Natural killer cell (primary cell): ENCODE results near the gene INPP5B. TPM values are rescaled to one million over a fixed set of nuclear protein-coding genes. Genes with fewer than 3 reads are reported as not detected.

ENCODE experiments used
- ATAC-seq, 3 donors: fragments of 150-1000 bp in 2 of 3; fragments of 200-7000 bp in 1 of 3; cut with Tn5 transposase; 1 replicate in 1 of 3; 2 replicates in 2 of 3; pipeline ENCODE4 v1.10.0; 2021; ENCODE audit warnings: mild to moderate bottlenecking in 2 of 3, moderate library complexity in 2 of 3
- DNase-seq, 2 donors: peaks; one replicate each; pipeline versions ENCODE4 v3.0.0 to v3.0.0-alpha.2; 2013 to 2021; ENCODE audit warnings: mixed read lengths in 1 of 2
- H3K27ac ChIP-seq: one replicate; pipeline ENCODE4 v1.5.1; 2013; ENCODE audit warnings: mild to moderate bottlenecking, low read length
- H3K27me3 ChIP-seq: one replicate; pipeline ENCODE4 v1.6.1; 2013; ENCODE audit warnings: low read length; ENCODE audit not compliant: control insufficient read depth, insufficient read depth
- H3K36me3 ChIP-seq: one replicate; pipeline ENCODE4 v1.6.1; 2013; ENCODE audit warnings: low read length; ENCODE audit not compliant: control insufficient read depth, insufficient read depth
- H3K4me1 ChIP-seq: one replicate; pipeline ENCODE4 v1.6.1; 2013; ENCODE audit warnings: low read length; ENCODE audit not compliant: control insufficient read depth, insufficient read depth
- H3K4me3 ChIP-seq: one replicate; pipeline ENCODE4 v1.5.1; 2013; ENCODE audit warnings: low read length
- H3K9me3 ChIP-seq: one replicate; pipeline ENCODE4 v1.6.1; 2013; ENCODE audit warnings: low read length; ENCODE audit not compliant: control insufficient read depth, insufficient read depth
- H3K27ac Mint-ChIP-seq, 2 donors: one replicate each; pipeline ENCODE4 v1.8.0; 2022; ENCODE audit warnings: mild to moderate bottlenecking in 2 of 2, mixed read lengths in 2 of 2, moderate library complexity in 1 of 2
- H3K27me3 Mint-ChIP-seq, 2 donors: one replicate each; pipeline ENCODE4 v1.8.0; 2022; ENCODE audit warnings: low read depth in 2 of 2, mixed read lengths in 2 of 2
- H3K36me3 Mint-ChIP-seq: one replicate; pipeline ENCODE4 v1.8.0; 2022; ENCODE audit warnings: mixed read lengths
- H3K4me1 Mint-ChIP-seq, 2 donors: one replicate each; pipeline ENCODE4 v1.8.0; 2022; ENCODE audit warnings: mixed read lengths in 2 of 2
- H3K4me3 Mint-ChIP-seq: one replicate; pipeline ENCODE4 v1.8.0; 2022; ENCODE audit warnings: mild to moderate bottlenecking, moderate library complexity, mixed read lengths
- H3K9me3 Mint-ChIP-seq, 2 donors: one replicate each; pipeline ENCODE4 v1.8.0; 2022; ENCODE audit warnings: mixed read lengths in 2 of 2
- CTCF ChIP-seq: fragments of 200-600 bp; IDR thresholded peaks from one replicate; pipeline ENCODE4 v1.8.0; 2022; ENCODE audit warnings: antibody characterized with exemption
- WGBS: methylation state at CpG from one replicate; pipeline ENCODE4 v1.1.7; 2013; ENCODE audit warnings: missing lambda C conversion rate; ENCODE audit not compliant: insufficient coverage; 5-methylcytosine and 5-hydroxymethylcytosine counted together
- intact Hi-C: fragments of 100-400 bp; cut with micrococcal nuclease; formaldehyde crosslinking; loops from one replicate; pipeline ENCODE4 v1.14.2; 2022
- total RNA-seq, 4 donors: library from RNA; stranded (reverse); fragments of 120-200 nt in 1 of 4; gene quantifications; one replicate each; pipeline versions ENCODE4 v1.2.3 to v1.2.4, GENCODE V29; 2013 to 2022

The INPP5B gene
- total RNA-seq, 3 donors from 2014 or later (not counting 1 experiment from before 2014, with no cell fraction given), result 34.0 to 66.2 (median 54.7) TPM

GRCh38 chr1:37825506-37825905, 121.3 kb downstream of the INPP5B start:
- no peaks in the 10 kb centered on the region for H3K9me3 ChIP-seq
- DNase-seq (no peak), ATAC-seq (no peak)
- Mint-ChIP-seq H3K4me3 (no peak overlapping the region), H3K4me1 (peaks cover 17 to 28% of the 10 kb centered on the region in 2 donors), H3K9me3 (no peaks in the 10 kb centered on the region), H3K27me3 (no peaks in the 10 kb centered on the region), H3K27ac (peak overlapping the region in 1 of 2 donors; percentile 84), H3K36me3 (no peaks in the 10 kb centered on the region)
- no peak for TF ChIP-seq CTCF
- intact Hi-C loops, result no loop called here
- H3K4me3 ChIP-seq, result no peak overlapping the region
- WGBS, result 67% methylated on average over 2 of the region's 2 CpGs
- no peaks in the 10 kb centered on the region for H3K27me3 ChIP-seq
- H3K4me1 ChIP-seq, result peaks cover 3% of the 10 kb centered on the region
- no peak overlapping the region for H3K27ac ChIP-seq
- peaks cover 41% of the 10 kb centered on the region for H3K36me3 ChIP-seq

- no peaks in the 10 kb centered on the region for H3K27me3 ChIP-seq
- H3K4me1 ChIP-seq, result peaks cover 3% of the 10 kb centered on the region
- no peak for TF ChIP-seq CTCF
- intact Hi-C loops, result no loop called here
- Mint-ChIP-seq H3K27me3 (no peaks in the 10 kb centered on the region), H3K4me1 (peaks cover 17 to 28% of the 10 kb centered on the region in 2 donors), H3K4me3 (no peak overlapping the region), H3K9me3 (no peaks in the 10 kb centered on the region), H3K36me3 (no peaks in the 10 kb centered on the region), H3K27ac (peak overlapping the region; percentile 40 to 84)
- H3K4me3 ChIP-seq, result no peak overlapping the region
- no peak for DNase-seq
- peaks cover 45% of the 10 kb centered on the region for H3K36me3 ChIP-seq
- H3K9me3 ChIP-seq, result no peaks in the 10 kb centered on the region
- 92% methylated on average over 2 of the region's 2 CpGs for WGBS
- no peak for ATAC-seq
- H3K27ac ChIP-seq, result no peak overlapping the region
These were observed 122.9 kb downstream of the INPP5B start for GRCh38 chr1:37824001-37824400.

GRCh38 chr1:37822906-37823815, 123.7 kb downstream of the INPP5B start:
- 84% methylated on average over 6 of the region's 9 CpGs for WGBS
- intact Hi-C loops, result no loop called here
- Histone ChIP-seq H3K4me3 (no peak overlapping the region), H3K36me3 (peaks cover 42% of the 10 kb centered on the region), H3K27ac (peak overlapping the region; percentile 33), H3K4me1 (peaks cover 3% of the 10 kb centered on the region), H3K27me3 (no peaks in the 10 kb centered on the region), H3K9me3 (no peaks in the 10 kb centered on the region)
- H3K27me3 Mint-ChIP-seq, result no peaks in the 10 kb centered on the region
- no peak overlapping the region for H3K4me3 Mint-ChIP-seq
- ATAC-seq (peak; percentile 50 to 81 (median 72)), DNase-seq (peak; percentile 33 to 35)
- no peaks in the 10 kb centered on the region for H3K9me3 Mint-ChIP-seq
- no peak for TF ChIP-seq CTCF
- H3K36me3 Mint-ChIP-seq, result no peaks in the 10 kb centered on the region
- peaks cover 17 to 28% of the 10 kb centered on the region in 2 donors for H3K4me1 Mint-ChIP-seq
- H3K27ac Mint-ChIP-seq, result peak overlapping the region; percentile 40 to 84
